Putamen (tissue), 1 donor: Measurements from ENCODE around the gene RPEL1.
"Not testable (repeated sequence)": the region's sequence is repeated elsewhere in the genome, so short reads cannot be mapped to it uniquely, and the experiment has no call there.

Source experiments
- DNase-seq: peaks from one replicate; pipeline ENCODE4 v3.0.0-alpha.2; 2016; ENCODE audit warnings: low spot score

RPEL1 gene

GRCh38 chr10:103232772-103233488 is 12.8 kb upstream of the RPEL1 start:
- no peak for DNase-seq

DNA sequence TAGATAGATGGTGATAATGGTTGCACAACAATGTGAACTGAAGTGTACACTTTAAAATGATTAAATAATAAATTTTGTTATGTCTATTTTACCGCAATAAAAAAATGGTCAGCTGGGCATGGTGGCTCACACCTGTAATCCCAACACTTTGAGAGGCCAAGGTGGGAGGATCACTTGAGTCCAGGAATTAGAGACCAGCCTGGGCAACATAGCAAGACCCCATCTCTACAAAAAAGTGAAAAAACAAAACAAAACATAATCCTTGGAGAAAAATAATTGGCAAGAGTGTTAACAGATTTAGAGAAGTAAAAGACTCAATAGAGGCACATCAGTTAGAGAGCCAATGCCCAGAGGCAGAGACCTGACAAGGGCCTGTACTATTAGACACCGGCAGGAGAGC is 9.9 kb upstream of the RPEL1 start:
- no peak for DNase-seq

GRCh38 chr10:103238506-103239252 is 7.0 kb upstream of the RPEL1 start:
- no peak for DNase-seq

- DNase-seq: no peak
Measured at GRCh38 chr10:103241262-103242011, 4.2 kb upstream of the RPEL1 start.

DNA sequence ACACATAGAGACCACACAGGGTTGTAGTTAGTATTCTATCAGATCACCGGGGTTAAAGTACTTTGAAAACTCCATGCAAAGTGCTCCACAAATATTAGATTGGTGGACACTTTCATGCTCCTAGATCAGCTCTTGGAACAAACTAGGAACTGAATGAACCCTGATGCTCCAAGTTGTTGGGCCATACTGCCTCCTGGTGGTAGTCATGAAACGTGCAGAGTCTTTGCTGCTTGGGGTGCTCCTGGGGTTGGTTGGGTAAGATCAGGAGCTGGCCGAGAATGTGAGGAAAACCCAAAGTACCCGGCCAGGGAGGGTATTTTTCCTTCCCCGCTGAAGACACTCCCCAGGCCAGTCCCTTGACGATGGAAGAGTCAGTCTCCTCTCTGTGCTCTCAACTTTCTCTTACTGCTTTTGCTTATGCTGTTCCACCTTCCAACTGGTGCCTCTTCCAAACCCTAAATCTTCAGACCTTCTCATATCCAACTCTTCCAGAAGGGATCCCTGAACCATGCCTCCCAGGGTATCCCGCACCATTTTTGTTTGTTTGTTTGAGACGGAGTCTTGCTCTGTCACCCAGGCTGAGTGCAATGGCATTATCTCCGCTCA is 918 bp upstream of the RPEL1 start:
- peak; percentile 83 for DNase-seq

DNA sequence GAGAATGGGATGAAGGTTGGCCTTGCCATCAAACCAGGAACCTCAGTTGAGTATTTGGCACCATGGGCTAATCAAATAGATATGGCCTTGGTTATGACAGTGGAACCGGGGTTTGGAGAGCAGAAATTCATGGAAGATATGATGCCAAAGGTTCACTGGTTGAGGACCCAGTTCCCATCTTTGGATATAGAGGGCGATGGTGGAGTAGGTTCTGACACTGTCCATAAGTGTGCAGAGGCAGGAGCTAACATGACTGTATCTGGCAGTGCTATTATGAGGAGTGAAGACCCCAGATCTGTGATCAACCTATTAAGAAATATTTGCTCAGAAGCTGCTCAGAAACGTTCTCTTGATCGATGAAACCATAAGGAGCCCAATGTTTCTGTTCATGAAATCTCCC is 637 bp downstream of the RPEL1 start:
- DNase-seq: no peak

DNA sequence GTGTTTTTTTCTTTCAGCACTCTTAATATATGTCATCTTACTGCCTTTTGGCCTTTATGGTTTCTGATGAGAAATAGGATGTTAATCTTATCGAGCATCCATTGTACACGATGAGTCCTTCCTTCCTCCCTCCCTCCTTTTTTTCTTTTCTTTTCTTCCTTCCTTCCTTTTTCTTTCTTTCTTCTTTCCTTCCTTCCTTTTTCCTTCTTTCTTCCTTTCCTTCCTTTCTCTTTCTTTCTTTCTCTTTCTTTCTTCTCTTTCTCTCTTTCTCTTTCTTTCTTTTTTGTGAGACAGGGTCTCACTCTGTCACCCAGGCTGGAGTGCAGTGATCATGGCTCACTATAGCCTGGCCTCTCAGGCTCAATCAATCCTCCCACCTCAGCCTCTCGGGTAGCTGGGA is 8.4 kb downstream of the RPEL1 start:
- DNase-seq: no peak

GRCh38 chr10:103254538-103255325 is 9.0 kb downstream of the RPEL1 start:
- no peak for DNase-seq

GRCh38 chr10:103256613-103257012 is 10.9 kb downstream of the RPEL1 start:
- no peak for DNase-seq

GRCh38 chr10:103257812-103258211 is 12.1 kb downstream of the RPEL1 start:
- no peak for DNase-seq

DNA sequence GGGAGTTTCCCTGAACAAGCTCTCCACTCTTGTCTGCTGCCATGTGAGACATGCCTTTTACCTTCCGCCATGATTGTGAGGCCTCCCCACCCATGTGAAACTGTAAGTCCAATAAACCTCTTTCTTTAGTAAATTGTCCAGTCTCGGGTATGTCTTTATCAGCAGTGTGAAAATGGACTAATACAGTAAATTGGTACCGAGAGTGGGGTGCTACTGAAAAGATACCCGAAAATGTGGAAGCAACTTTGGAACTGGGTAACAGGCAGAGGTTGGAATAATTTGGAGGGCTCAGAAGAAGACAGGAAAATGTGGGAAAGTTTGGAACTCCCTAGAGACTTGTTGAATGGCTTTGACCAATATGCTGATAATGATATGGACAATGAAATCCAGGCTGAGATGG is 13.2 kb downstream of the RPEL1 start:
- not testable (repeated sequence) for DNase-seq

DNA sequence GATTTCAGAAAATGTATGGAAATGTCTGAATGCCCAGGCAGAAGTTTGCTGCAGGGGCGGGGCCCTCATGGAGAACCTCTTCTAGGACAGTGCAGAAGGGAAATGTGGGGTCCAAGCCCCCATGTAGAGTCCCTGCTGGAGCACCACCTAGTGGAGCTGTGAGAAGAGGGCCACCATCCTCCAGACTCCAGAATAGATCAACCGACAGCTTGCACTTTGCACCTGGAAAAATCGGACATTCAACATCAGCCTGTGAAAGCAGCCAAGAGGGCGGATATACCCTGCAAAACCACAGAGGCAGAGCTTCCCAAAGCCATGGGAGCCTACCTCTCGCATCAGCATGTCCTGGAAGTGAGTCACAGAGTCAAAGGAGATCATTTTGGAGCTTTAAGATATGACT is 14.3 kb downstream of the RPEL1 start:
- no peak for DNase-seq

DNA sequence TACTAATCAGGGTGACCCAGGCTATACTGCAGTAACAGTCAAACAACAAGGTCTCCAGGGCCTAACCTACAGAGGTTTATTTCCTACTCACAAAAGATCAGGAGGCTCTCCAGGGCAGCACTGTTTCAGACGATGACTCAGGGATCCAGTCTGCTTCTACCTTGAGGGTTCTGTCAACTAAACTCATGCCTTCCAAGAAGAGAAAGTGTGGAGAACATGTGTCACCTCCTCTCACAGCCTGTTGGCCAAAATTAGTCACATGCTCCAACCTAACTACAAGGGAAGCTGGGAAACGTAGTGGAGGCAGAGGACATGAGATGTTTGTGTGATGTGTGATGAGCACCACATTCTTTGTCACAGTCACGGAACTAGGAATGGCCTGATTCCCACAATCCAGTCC is 16.5 kb downstream of the RPEL1 start:
- no peak for DNase-seq

- no peak for DNase-seq
Measured at GRCh38 chr10:103265717-103266329, 20.1 kb downstream of the RPEL1 start.

DNA sequence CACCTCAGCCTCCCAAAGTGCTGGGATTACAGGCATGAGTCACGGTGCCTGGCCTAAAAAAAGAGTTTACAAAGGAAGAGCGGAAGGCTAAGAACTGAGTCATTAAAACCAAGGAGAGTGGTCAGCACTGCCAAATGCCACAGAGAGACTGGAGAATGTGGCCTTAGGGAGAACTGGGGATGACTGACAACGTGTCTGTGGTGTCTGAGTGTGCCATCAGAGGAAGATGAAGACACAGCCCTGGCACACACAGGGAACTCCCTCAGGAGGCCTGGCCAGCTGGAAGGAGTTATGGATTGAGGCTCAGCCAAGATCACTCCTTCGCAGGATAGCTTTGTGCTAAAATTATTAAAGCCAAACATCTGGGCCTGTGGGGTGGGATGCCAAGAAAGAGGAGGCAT is 27.4 kb downstream of the RPEL1 start:
- no peak for DNase-seq

DNA sequence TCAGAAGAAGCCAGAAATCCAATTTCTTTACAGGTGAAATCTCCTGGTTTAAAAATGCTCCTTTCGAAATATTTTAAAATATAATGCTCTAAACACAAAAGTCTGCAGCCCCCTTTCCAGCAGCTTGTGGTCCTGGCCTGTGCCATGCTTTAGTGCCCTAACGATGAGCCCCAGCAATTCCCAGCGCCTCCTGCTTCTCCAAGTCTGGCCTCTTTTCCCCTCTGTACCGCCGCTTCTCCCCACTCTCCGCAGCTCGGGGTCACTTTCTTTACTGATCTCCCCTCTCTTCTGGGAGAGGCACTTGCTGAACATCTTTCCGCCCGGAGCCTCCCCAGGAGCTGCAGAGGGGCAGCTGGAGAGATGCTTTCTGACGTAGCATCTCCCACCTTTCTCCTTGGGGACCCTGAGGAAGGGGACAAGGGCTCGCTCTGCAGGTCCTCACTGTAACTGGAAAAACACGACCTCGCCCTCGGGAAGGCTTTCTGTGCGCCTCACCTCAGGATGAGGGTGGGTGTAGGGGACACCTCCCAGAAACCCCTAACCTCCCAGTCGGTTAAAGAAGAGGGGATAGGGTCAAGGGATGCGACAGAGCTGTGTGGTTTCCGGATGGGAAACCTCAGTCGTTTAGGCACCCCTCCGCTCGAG is 30.7 kb downstream of the RPEL1 start:
- DNase-seq: no peak

DNA sequence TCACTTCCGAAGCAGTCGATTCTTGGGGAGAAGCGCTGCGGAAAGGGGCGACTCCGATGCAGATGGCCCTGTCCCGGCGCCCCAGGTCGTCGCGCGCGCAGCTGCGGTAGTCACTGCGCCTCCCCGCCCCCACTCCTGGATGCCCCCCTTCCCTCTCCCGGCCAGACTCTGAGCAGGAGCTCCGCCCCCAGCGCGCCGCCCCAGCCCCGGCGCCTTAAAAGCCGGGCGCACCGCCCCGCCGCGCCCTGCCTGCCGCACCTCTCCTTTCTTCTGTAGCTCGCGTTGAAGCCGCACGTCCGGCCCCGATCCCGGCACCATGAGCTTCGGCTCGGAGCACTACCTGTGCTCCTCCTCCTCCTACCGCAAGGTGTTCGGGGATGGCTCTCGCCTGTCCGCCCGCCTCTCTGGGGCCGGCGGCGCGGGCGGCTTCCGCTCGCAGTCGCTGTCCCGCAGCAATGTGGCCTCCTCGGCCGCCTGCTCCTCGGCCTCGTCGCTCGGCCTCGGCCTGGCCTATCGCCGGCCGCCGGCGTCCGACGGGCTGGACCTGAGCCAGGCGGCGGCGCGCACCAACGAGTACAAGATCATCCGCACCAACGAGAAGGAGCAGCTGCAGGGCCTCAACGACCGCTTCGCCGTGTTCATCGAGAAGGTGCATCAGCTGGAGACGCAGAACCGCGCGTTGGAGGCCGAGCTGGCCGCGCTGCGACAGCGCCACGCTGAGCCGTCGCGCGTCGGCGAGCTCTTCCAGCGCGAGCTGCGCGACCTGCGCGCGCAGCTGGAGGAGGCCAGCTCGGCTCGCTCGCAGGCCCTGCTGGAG is 31.4 kb downstream of the RPEL1 start, which contains the start of gene INA:
TSS of gene INA (plus strand) at position 243 of the 817 bp plus-strand sequence. CDS start at position 317, 74 bp downstream.
- no peak for DNase-seq

DNA sequence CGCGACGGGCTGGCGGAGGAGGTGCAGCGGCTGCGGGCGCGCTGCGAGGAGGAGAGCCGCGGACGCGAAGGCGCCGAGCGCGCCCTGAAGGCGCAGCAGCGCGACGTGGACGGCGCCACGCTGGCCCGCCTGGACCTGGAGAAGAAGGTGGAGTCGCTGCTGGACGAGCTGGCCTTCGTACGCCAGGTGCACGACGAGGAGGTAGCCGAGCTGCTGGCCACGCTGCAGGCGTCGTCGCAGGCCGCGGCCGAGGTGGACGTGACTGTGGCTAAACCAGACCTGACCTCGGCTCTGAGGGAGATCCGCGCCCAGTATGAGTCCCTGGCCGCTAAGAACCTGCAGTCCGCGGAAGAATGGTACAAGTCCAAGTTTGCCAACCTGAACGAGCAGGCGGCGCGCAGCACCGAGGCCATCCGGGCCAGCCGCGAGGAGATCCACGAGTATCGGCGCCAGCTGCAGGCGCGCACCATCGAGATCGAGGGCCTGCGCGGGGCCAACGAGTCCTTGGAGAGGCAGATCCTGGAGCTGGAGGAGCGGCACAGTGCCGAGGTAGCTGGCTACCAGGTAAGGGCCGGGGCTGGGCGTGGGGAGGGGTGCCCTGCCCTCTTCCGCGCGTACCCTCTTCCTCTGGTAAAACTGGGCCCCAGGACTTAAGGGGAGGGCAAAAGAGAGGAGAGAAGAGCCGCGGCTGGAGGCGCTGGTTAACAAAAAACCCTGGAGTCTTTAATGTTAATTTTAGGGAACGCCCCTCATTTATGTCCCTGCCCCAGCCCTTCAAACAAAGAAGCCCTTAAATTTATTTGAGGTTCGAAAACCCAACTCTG is 32.2 kb downstream of the RPEL1 start:
- no peak for DNase-seq

GRCh38 chr10:103278537-103278823 is 32.8 kb downstream of the RPEL1 start:
- no peak for DNase-seq
